Myocyte (in vitro differentiated cells): ENCODE results near the gene ARHGAP24. TPM values are rescaled to one million over a fixed set of nuclear protein-coding genes. Genes with fewer than 3 reads are reported as not detected.
"Not testable (repeated sequence)": the region's sequence is repeated elsewhere in the genome, so short reads cannot be mapped to it uniquely, and the experiment has no call there.

ENCODE experiments used
- DNase-seq: peaks from one replicate; pipeline ENCODE4 v3.0.0-alpha.2; 2012; ENCODE audit warnings: low read depth
- total RNA-seq: library from RNA; depleted of rRNA; stranded (reverse); fragments of >200 nt; gene quantifications from 2 replicates; pipeline ENCODE4 v1.2.3, GENCODE V29; 2014

The ARHGAP24 gene
- total RNA-seq, 1 donor from 2014 or later: 62.4 TPM

DNA sequence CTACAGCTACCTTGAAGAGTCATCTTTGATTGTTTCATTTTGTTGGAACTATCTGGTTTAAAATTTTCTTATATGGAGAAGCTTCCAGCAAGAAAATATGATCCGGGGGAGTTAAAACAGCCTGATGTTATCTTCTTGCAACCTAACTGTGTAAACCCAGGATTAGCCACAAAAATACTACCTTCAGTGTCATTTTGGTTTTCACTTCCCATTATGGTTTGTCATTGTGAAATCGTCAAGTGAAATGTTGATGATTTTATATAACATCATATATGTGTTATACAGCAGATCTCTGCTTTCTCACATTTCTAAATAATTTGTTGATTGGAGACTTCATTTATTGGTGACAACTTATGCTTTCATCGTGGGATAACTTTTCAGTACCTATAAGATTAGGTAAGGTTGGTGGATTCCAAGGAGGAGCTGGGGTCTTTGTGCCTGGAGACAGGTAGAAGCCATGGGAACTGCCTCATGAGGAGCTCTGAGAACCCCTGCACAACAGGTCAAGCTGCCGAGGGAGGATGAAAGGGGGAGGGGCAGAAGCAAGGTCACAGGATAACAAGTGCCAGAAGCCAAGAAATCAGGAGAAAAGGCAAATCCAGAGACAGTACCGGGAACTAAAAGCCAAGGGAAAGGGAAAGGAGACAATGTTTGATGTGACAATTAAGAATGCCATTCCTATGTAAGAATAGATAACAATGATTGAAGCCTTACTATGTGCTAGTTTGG lies 7.2 kb downstream of the ARHGAP24 start:
- no peak for DNase-seq

DNA sequence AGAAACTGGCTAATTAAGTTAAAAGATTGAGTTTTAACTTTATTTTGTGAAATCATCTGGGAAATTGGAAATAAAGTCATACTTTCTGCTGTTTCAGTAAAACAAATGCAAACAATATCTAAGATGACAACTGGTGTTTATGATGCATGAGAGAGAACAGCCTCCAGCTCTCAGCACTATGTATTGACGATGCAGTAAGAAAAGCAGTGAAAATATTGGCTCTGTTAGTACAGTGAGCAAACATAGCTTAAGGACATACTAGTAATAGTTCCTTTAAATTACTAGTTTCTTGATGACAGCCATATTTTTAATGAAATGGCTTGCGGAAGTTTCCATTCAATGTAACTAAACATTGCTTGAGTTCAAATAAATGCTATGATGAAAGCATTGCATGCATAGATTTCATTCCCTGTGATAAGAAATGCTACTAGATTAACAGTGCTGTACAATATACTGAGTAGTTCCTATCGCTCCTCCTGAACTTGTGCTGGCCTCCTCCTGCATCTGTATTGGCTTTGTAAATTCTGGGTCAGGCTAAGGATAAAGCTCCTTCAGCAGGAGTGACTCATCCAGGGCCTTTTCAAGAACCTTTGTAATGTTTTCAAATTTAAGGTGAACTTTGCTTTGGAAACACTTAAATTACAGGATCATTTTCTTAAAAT lies 11.6 kb downstream of the ARHGAP24 start:
- peak; percentile 36 for DNase-seq

DNA sequence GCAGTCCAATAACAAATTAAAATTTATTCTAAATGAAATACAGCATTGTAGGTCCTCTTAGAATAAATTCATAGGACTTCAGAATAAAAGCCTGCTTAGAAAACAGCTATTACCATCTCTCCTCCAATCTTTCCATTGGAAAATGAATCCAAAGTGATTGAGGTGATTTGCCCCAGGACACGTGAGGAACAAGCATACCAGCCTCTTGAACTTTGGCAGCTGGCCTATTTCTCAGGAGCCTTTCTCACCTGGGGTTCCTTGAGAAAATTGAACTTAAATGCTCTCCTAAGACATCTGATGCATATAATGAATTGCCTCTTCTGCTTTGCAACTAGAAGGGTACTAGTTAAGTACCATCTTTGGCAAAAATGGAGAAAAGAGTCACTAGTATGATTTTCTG lies 13.5 kb downstream of the ARHGAP24 start:
- no peak for DNase-seq

DNA sequence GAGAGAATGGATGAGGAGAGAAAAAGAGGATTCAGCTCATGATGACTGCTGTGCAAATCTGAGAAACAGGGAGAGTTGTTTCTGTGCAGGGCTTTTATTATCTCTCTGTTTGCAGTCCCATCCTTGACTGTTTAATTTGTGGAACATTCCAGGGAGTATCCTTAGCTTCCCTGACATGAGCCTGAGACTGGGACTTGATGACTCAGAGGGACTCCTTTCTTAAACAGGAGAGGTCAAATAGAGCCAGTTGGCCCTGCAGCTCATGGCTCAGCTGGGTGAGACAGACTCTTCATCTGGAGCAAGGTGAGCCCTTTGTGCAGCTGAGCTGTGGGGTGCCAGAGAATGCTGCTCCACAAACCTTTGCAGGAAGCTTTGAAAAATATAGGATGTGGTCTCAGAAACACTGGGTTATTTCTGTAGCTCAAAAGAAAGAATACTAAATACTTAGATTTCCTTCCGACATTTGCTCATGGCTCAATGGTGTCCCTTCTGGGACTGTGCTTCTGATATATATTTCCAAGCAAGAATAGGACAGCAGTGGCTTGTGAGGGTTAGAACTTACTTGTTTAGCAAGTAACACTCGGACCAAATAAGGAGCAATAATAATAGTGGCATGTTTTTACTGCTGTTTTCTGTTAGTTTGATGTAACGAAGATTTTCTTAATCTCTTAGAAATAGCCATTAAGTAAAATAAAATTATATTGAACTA lies 14.5 kb downstream of the ARHGAP24 start:
- peak; percentile 80 for DNase-seq

DNA sequence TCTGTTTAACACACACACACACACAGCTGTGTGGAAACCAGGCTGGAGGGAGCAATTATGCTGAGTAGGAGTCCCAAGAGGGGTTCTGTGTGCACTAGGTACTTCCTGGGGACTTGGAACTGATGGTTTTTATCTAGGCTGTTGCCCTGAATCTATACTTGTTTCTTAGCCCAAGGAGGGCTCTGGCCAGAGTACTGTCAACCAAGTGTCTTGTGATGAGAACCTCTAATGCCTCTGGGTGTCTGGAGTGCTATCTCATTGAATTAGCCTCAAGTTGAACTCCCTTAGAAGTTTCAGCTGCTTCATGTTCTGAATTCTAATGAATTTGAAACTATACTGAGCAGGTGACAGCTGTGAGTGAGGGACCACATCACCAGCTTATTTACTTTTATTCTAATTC lies 16.6 kb downstream of the ARHGAP24 start:
- DNase-seq: peak; percentile 40

DNA sequence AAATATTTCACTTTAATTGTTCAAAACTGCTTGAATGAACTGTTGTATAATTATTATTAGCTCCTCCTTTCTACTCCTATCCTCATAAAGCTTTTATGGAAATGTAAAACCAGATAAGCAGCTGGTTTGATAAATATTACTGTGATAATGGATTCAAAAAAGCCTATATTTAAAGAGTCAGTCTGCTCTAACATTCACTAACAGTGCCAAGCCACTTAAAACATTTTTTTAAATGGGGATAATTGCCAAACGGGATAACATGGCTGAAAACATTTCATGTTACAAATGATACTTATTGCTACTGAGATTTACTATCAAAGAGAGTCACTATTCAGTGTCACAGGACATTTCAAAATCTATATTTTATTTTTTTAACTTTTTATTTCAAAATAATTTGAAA lies 17.4 kb downstream of the ARHGAP24 start:
- no peak for DNase-seq

DNA sequence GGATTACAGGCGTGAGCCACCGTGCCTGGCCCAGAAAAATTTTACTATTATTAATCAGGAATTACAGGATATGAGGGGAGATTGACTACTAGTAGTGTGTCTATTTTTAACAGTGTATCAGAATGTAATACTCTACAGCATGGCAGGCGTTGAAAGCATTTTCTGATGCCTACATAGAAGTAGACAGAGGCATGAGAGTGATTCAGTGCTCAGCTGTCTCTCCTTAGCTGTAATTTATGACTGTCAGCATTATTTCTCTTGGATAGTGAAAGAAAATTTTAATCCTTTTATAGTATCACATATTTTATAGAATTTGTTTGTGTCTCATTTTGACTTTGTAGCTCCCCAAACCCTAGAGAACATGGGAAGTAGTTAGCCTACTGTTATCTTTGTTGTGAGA lies 20.7 kb downstream of the ARHGAP24 start:
- DNase-seq: peak; percentile 58

DNA sequence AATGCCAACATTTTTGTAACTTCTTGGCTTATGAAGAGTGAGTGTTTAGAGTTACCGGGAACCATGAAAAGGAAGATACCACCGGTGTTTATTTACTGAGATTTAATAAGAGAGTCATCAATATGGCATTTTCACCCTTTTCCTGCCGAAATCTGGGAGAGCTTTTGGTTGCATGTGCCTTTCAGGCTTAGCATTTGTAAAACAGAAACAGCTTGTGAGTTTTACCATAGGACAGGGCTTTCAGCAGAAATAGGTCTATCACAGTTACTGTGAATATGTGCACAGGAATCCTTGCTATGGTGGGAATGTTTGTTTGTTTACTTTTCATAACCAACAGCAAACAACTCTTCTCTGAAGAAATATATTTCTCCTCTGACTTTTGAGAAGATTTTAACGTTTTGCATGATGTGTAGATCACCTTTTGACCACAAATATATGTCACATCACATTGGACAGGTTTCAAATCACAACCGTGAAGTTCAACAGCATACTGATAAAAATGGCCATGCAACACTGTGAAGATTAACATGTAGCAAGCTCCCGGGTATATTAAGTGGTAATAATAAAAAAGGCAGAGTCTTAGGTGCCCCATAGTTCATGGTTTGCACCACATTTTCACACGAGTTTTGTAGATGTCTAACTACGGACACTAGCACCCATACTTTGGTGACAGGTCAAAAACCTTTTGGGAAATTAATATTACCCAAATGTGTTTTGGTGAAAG lies 21.3 kb downstream of the ARHGAP24 start:
- DNase-seq: peak; percentile 49

DNA sequence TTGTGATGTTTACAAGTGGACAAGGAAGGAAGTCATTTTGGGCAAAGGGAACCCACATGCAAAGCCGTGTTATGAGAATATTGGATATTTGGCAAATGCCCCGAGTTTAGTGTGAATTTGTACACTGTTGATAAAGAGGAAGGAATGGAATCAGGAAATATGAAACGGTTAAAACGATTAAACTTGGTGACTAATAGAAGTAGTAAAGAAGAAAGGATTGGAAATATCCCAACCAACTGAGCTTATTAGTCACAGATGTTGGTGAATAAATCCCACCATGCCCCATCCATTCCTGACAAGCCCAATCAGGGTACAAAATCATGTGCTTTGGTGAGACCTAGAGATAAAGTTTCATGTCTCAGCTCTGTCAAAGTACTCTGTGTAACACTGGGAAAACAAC lies 22.0 kb downstream of the ARHGAP24 start:
- peak; percentile 85 for DNase-seq

DNA sequence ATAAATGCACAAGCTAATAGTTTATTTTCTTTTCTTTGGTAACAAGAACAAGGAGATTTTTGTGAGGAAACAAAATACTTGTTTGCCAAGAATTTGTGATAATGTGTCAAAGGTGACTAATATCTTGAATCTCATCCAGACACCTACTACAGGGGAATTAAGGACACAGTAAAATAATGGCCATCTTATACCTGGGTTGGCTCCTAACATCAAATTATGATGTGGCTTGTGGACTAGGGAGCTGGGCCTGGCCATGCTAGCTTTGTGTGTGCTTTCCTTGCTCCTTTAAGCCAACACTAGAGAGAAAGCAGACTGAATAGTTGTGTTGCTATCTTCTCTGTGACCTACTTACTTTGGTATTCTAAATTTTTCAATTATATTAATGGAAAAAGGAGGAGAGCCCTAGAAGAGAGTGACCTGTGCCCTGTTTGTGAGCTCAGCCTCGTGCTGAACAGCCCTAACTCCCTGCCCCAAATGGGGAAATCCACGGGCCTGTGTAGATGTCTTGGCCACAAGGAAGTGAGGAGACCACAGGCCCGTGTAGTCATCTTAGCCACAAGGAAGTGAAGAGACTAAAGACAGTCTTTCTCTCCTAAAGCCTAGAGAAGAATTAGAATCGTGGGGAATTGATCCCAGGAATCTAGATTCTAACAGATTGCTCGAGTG lies 23.3 kb downstream of the ARHGAP24 start:
- DNase-seq: peak; percentile 80

DNA sequence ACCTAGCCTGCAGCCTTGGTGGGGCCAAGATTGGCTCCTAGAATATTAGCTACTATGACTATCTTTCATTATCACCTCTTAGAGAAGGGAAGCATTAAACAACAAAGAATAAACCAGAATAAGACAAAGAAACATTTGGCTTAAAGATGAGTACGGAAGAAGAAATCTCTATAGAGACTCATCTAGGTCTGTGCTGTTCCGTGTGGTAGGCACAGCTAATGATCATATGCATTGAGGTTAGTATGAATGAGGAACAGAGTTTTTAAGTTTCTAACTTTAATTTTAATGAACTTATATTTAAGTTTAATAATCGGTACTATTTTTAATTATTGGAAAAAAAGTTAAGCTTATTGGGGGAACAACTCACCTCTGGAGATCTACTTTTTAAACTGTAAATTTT lies 24.6 kb downstream of the ARHGAP24 start:
- DNase-seq: no peak

DNA sequence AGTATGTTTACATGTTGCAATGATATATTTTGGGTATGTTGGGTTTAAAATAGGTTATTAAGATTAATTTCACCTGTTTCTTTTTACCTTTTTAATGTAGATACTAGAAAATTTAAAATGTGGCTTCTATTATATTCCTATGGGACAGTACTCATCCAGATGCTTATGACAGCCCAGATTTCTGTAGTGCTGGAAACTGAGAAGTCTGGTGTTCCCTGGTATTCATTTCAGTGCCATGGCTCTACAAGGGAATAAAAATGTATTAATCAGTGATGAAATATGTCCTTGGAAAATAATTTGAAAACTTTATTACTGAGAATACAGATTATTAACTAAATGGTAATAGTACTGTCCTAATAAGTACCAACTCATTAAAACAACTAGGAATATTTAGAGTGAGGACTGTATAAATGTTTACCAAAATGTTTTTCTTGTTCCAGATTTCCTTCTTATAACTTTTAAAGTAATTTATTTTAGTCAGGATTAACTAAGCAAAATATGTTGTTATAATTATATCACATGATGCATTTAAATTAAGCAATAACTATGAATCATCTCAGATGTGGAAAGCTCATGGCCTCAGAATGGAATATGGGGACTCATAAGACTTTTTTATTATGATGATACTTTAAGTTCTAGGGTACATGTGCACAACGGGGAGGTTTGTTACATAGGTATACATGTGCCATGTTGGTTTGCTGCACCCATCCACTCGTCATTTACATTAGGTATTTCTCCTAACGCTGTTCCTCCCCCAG lies 25.3 kb downstream of the ARHGAP24 start:
- no peak for DNase-seq

DNA sequence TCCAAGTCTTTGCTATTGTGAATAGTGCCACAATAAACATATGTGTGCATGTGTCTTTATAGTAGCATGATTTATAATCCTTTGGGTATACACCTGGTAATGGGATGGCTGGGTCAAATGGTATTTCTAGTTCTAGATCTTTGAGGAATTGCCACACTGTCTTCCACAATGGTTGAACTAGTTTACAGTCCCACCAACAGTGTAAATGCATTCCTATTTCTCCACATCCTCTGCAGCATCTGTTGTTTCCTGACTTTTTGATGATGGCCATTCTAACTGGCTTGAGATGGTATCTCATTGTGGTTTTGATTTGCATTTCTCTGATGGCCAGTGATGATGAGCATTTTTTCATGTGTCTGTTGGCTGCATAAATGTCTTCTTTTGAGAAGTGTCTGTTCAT lies 26.2 kb downstream of the ARHGAP24 start:
- DNase-seq: not testable (repeated sequence)

DNA sequence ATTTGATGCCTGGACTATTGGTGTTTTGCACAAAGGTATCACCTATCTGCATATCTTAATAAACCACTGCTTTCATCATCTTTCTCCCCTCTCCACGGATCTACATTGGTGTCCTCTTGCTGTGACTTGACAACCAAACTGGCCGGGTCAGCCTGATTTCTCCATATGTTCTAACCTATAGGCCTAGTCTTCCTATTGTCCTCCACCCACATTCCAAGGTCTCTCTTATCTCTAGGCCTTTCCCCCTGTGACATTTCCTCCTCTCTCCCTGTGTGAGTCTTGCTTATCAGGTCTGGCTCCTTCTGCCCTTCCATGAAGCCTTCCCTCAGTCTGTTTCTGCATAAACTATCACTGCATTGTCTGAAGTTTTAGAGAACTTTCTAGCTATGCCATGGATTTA lies 33.7 kb downstream of the ARHGAP24 start:
- DNase-seq: no peak

DNA sequence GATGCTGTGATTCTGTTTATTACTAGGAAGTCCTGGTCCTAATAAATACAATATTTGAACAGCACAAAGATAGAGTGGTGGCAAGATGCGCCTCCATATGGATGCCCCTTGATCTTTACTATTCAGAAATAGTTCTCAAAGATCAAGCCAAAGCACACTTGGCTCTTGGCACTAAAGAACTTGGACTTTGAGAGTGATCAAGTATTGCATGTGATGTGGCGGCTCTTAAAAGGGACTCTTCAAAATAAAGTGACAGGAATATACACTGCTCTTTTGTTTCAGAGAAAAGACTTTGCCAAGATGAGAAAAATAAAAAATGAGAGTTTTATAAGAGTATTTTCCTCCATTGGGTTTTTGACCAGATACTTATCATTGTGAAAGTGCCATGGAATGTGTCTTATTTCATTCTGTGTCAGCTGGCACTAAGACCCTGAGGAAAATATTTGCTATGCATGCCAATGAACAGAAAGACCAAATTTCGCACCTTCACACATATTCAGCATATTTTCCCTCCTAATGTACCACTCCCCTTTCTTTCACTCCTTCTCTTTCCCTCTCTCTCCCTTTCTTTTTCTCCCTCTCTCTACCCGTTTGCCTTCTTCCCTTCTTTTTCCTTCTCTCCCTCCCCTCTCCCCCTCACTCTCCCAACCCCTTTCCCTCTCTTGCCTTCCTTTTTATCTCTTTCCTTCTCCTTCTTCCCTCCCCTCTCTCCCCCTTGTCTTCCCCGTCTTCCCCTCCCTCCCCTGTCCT lies 35.1 kb downstream of the ARHGAP24 start:
- no peak for DNase-seq

DNA sequence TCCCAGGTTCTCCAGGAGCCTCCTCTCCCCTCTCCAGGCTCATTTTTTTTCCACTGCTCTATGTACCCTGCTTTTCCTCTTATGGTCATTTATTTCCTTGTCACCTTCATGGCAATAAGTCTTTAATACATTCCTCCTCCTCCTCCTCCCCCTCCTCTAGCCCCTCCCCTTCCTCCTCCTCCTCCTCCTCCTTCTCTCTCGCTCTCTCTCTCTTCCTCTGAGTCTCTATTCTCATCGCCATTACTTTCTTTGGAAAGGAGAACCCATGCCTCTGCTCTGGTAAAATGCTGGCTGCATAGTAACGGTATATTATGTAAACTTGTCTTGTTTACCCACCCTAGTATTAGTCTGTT lies 35.7 kb downstream of the ARHGAP24 start:
- no peak for DNase-seq

DNA sequence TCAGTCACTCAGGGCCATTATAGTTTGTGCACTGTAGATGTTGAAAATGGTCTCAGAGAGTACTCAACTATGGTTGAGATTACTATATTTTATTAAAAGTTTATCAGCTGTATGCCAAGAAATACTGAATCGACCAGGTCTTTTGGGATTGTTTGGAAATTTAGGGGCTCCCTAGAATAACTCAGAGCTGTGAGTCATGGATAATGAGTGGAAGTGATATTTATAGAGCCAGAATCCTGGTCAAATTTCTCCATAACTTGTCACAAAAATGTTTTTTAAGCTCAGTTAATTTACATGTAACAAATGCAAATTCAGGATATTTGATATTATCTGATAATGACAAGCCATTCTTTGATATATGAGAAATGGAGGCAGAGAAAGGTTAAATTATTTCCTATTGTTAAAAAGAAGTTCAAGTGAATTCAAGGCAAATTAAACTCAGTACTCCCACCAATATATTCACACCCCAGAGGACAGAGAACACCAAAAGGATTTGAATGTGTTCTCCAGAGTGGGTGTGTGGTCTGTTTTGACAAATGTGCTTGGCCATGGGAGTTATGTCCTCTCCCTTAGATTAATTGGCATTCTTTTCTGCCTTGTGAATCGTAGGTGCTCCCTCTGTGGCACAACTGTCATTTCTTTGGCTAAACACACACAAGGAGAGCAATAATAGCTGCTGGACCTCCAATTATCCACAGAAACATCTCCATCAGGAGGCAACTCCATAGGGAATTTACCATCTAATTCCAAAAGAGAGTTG lies 37.7 kb downstream of the ARHGAP24 start:
- peak; percentile 71 for DNase-seq

DNA sequence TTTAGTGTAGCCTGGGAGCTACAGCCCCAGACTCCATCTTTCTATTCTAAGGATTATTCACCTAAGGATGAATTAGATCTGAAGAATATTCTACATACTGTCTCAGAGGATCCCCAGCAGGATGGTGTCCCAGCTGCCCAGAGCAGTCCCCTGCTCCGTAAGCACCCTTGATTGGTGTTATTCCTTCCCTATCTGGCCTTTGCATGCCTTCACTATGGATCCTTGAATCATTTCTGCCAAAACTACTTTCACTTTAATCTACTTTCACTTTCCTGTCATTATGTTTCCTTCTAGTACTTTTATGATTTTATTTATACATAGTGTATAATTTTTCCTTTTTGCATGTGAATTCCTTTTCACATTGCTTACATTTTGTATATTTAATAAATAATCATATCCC lies 39.2 kb downstream of the ARHGAP24 start:
- no peak for DNase-seq

DNA sequence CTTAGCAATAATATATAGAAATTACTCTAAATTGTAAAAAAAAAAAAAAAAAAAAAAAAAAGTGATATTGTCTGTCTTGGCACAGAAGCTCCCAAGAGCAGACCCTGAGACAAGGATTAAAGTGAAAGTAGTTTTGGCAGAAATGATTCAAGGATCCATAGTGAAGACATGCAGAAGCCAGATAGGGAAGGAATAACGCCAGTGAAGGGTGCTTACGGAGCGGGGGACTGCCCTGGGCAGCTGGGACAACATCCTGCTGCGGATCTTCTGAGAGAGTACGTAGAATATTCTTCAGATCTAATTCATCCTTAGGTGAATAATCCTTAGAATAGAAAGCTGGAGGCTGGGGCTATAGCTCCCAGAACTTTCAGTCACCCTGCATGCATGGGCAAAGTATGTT lies 39.8 kb downstream of the ARHGAP24 start:
- no peak for DNase-seq
